Activated T-helper 1 cell treated with Interleukin-2 at 50 U/mL for 16 hours (primary cell): ENCODE data around the gene MX1.

ENCODE experiments used
- DNase-seq: peaks from one replicate; pipeline ENCODE4 v3.0.0-alpha.2; 2020; ENCODE audit warnings: low read depth

Gene MX1

DNA sequence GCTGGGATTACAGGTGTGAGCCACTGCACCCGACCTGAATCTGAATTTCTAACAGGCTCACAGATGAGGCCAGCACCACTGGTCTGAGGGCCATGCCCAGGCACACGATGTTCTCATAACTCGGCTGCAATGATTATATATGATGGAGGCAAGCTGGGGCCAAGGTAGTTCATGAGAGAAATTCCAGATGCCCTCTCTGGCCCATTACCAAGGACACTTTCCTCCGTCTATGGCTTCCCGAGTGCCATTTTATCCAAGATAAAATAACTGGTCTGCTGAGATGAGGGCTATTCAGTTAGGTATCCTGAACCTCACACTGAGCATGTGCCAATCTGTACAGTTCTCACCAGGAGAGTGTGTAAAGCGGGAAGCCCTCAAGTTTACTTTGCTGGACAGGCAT is 65.4 kb downstream of the MX1 start:
- DNase-seq, result no peak

DNA sequence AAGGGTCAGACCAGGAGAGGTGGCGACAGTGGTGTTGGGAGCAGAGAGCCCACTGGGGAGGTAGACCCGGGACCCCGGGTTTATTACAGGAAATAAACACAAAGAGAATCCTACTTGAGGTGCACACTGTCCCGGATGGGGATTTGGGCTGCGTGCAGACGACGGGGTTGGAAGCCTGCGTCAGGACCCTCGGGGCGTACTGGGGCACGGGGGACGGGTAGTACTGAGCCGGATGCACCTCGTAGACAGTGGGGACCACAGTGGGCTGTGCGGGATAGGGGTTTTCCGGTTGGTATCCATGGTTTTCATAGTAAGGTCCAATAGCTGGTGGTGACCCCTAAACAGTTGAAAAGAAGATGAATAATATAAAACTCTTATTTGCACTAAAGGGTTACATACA is 68.2 kb downstream of the MX1 start:
- DNase-seq, result no peak

DNA sequence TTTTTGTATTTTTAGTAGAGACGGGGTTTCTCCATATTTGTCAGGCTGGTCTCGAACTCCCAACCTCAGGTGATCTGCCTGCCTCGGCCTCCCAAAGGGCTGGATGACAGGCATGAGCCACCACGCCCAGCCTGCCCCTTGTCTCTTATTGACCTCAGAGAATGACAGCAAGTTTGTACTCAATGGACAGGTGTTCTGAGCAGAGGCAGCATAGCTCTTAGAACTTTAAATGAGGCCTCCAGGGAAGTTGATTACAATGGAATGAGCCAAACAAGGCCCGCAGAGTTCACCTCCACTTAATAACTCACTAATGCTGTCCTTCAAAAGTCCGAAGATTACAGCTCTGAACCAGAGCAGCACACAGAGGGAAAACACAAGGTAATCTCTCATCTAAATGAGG is 71.0 kb downstream of the MX1 start:
- DNase-seq, result no peak

DNA sequence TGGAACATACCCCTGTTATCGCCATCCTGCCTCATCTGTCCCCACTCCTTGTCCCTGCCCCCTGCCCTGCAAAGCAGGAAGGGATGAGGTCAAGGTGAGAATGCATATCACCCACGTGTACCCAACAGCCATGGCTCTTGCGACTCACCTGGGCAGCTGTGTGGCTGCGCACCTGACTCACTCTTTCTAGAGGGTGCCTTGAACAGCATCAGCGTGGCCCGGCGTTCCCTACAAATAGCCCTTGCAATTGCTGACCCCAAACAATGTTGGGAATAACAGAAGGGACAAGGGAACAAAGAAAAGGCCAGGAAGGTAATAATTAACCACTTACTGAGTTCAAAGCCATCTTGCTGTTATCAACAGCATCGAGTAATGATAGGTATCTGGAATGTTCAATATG is 71.7 kb downstream of the MX1 start:
- no peak for DNase-seq

DNA sequence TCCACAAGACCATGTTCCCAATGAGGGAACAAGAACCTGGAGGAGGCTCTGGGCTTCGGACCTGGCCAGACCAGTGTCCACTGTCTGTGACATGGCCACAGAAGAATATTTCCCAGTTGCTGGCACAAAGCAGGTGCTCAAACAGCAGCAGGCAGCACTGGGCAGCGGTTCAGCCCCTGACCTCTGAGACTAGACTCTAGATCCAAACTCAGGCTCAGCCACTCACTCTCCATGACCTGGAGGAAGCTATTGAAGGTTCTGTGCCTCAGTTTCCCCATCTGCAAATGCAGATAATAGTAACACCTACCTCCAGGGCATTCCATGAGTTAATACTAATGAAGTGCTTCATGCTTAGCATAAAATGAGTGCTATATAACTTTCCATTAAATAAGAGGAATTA is 73.9 kb downstream of the MX1 start:
- no peak for DNase-seq

DNA sequence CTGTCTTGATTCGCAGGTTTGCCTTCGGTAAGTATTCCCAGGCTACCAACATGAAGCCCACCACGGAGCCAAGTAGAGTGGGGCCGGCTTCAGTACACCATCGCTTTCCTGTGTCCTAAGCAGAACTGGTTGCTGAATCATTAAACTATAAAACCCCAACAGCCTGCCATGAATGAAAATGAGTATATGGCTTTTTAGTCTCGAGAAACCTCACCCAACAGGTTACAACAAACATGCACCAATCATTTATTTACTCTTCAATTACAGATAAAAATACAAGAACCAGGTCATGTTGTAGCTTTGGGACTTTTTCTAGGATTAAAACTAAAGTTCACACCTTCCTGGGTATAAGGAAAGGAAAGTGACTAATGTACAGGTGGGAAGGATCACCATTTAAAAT is 74.3 kb downstream of the MX1 start:
- DNase-seq, result no peak

DNA sequence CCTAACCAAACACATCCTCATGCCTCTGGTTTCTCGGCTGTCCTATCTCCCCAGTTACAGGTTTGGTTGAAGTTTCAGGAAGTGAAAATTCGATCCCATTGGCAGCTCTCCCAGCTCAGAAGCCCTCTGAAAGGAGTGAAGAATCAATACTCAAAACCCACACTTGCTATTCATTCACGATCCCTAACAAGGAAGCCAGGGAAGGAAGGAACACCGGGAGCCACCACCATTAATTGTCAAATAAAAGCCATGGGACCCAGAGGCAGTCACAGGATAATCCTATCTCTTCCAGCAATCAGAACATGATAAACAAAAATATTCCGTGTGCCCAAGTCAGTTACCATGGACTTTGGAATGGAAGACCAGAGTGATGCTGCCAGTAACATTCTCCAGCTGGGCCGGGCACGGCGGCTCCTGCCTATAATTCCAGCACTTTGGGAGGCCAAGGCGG is 74.9 kb downstream of the MX1 start:
- no peak for DNase-seq

DNA sequence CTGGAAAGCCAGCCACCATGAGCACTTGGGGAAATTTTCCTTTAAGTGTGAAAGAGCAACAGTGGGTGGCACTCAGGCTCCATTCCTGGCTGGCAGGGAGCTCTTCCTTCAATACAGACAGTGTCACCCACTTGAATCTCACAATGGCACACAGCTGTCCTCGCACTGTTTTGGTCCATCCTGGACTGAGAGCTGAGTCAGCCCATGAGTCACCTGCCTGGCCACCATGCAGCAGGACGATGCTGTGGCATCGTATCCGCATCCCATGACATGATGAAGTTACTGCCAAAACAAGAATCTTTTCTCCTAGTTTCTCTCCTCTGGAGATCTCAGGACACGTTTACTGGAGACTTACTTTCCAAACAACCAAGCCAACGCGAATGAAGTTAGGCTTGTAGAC is 75.9 kb downstream of the MX1 start:
- DNase-seq, result no peak

DNA sequence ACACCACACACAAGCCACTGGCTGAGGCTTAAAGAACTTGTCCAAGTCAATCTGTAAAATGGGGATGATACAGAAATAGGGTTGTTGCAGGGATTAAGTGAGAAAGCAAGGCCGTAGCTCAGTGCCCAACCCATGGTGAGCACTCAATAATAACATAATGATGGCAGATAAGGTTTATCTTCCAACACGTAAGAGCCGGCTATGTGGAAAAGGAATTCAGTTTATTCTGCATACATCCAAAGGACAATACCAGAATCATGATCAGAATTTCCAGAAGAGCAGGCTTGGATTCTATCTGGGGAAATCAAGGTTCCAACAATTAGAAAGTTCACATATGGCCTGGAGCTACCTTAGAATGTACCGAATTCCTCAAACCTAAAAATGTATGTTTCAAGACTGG is 77.3 kb downstream of the MX1 start:
- no peak for DNase-seq

DNA sequence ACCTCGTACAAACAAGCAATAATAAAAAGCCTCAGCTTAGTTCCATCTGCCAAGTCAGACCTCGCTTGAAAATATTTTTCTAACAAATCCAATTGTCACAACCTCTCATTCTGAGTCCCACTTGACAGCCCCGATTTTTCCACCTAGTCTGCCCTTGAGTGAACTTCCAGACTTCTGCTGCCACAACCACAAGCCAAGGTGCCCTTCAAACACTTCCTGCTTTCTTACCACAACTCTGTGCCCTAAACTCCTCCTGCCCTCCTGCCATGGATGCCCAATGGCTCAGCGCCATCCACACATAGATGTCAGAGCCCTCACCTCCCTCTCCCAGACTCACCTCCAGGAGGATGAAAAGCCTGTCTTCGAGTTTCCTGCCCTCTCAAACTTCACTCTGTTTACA is 78.0 kb downstream of the MX1 start:
- no peak for DNase-seq

DNA sequence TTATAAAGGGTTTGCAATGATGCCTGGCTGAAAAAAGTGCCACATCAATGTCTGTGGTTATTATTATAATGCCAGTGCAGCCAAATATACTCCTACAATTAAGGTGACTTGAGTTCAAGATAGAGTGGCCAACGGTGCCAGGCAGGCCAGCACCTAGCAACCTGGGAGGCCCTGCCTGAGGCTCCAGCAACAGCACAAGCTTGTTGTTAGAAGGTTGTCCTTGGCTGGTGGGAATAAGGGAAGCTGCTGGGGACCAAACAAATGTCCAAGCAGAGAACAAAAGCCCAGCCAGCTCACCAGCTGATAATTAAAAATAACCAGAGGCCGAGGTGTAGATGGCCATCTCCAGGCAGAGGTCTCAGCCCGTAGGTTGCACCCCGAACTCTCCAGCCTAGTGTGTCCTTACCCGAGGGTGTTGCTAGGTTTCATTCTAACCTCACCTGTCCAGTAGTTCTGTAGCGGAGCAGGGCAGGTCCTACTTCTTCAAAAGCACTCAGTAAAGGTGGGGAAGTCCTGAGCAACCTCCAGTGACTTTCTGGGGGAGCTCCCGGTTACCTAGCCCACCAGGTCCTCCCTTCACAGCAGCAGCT is 80.1 kb downstream of the MX1 start:
- no peak for DNase-seq

DNA sequence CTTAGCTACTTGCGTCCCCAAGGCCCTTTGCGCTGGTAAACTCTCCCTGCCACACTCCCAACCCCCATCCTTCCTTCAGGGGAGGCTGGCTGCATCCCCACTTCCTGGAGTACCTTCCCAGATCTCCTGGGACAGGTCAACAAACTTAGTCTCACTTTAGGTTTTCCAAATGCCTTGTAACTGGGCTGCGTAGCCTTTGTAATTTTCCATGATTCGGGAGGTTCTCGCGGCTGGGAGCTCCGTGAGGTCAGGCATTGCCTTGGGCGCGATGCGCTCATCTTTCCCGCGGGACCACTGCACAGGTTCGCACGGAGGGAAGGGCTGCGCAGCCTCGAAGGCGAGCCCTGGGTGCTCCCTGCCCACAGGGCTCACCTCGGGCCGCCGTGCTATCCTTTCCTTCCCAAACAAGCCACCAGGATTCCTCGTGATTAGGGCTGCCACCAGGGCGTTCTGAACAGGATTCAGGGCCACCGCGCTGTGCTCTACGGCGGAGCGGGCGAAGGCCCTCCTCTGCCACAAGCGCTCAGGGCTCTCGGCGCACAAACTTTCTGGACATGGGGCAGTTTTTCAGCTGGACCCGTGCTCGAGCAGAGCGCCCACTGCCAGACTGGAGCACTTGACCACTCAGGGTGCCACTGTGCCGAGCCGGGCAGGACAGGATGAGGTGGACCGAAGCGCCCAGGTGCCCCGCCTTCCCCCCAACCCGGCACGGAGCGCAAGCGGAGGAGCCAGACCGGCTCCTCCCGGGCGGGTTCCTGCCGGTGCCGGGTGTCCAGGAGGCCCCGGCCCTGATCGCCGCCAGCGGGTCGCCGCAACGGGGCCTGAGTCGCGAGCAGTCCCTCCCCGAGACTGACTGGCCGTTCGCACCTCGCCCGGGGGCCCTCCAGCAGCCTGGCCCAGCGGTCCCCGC is 80.8 kb downstream of the MX1 start:
- DNase-seq, result no peak

DNA sequence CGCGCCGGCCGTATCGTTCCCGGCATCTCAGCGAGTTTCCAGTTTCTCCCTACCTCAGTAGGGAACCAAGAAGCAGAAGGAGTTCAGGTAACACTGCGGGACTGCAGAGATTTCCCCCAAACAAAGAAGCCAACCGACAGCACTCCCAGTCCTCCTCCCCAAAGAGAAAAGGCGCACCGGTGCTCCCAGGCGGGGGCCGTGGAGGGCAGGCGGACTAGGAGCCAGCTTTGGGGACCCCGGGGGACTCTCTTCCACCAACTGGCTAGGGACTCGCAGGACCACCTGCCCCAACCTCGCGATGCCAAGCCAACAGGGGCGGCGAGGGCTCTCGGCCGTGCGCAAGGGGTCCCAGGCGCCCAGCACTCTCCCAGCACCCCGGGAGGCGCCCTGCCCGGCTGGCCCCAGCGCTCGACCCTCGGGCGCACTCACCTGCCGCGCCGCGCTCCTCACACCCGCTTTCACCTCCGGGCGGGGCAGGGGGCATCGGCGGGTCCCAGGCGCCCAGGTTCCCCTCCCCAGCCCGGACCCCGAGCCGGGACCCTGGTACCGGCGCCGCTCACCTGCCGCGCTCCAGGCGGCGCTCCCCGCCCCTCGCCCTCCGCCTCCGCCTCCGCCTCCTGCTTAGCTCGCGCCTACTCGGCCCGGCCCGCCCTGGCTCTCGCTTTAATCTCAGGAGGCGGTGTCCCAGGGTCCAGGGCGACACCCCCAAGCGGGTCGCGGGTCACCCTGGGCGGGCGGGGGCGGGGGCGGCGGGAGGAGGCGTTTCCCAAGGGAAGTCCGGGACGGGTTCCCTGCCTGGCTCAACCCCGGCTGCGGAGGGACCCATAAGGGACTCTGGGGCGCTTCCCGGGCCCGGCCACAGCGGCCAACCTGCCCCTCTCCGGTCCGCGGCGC is 81.7 kb downstream of the MX1 start, which contains the start of gene TMPRSS2:
Gene TMPRSS2 (minus strand): TSS at position 638 of the 894 bp plus-strand sequence. CDS start 10,025 bp downstream, outside the sequence.
- no peak for DNase-seq

DNA sequence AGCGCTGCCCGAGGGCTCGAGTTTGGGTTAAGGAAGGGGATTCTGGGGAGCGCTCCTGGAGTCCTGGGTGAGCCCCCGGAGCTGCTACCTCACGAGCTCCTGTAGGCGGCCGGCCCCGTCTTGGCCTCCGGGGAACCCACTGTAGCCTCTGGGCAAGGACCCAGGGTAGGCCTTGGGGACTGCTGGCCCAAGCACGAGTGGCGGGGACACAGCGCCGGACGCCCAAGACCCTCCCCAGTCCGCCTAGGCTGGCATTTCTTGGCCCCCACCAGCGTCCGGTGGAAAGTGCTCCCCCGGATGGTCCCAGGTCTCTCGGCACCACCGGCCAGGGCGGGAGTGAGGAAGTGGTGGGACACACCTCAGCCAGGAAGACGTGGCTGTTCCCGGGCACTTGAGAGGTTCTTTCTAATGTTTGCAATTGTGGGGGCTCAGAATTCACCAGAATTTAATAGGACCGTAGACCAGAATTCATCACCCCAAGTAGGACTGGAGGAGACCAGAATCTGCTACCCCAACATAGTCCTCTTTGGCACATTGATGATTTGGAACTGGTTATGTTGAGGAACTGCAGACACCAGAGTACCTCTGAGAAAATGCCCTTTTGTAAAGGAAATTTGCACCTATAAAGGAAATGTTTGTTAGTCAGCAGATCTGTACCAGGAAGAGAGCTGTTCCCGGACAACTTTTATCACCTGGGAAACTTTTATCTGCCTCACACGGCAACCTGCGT is 82.5 kb downstream of the MX1 start:
- DNase-seq, result no peak
